Endothelial cell of umbilical vein (primary cell): ENCODE data around the gene SPACDR. TPM values are rescaled to one million over a fixed set of nuclear protein-coding genes. Genes with fewer than 3 reads are reported as not detected.
A peak's percentile ranks its signal among the peaks of the same experiment; 100 is the strongest.

Experiments used
- BruUV-seq: library from RNA; stranded (reverse); fragments of 400-500 nt; replicated peaks from 2 replicates; lab custom pipeline; 2021; lab: Mats Ljungman, UMichigan
- CTCF ChIA-PET: fragments of 300-600, 350-600 bp; sonication (Branson Sonifier 250); formaldehyde crosslinking; loops from one replicate; lab custom pipeline; 2021; ENCODE audit warnings: antibody characterized with exemption, inconsistent platforms; lab: Charles Lee
- POLR2A ChIA-PET: fragments of 300-600, 350-600 bp; sonication (Branson Sonifier 250); formaldehyde crosslinking; loops from one replicate; lab custom pipeline; 2021; ENCODE audit warnings: antibody characterized with exemption, inconsistent platforms; lab: Charles Lee
- DNase-seq: peaks from one replicate; pipeline ENCODE4 v3.0.0-alpha.2; 2011; ENCODE audit warnings: low read depth, low spot score
- FAIRE-seq: peaks from 2 replicates; lab custom pipeline; 2011; peaks lifted over from hg19 to GRCh38; lab: Jason Lieb, UNC
- H2AFZ ChIP-seq: 2 replicates; pipeline ENCODE4 v1.6.0; 2012; ENCODE audit warnings: low read depth, low read length, control low read depth, inconsistent platforms
- H3K27ac ChIP-seq: 2 replicates; pipeline ENCODE4 v1.5.1; 2011; ENCODE audit warnings: low read depth, mild to moderate bottlenecking, control low read depth, low read length, moderate library complexity; ENCODE audit not compliant: insufficient read depth
- H3K27me3 ChIP-seq, 2 experiments: 2 replicates each; pipeline versions ENCODE4 v1.6.0 to v1.6.1; 2011; ENCODE audit warnings: low read length in 2 of 2, mixed read lengths in 1 of 2; ENCODE audit not compliant: control insufficient read depth in 2 of 2, insufficient read depth in 2 of 2
- H3K36me3 ChIP-seq, 2 experiments: 2 replicates in 1 of 2; 3 replicates in 1 of 2; pipeline ENCODE4 v1.5.1; 2011; ENCODE audit warnings: low read length in 2 of 2, mild to moderate bottlenecking in 1 of 2, moderate library complexity in 1 of 2; ENCODE audit not compliant: control insufficient read depth in 2 of 2, insufficient read depth in 2 of 2; ENCODE audit errors: extremely low read depth in 1 of 2
- H3K4me1 ChIP-seq: 3 replicates; pipeline ENCODE4 v1.5.1; 2011; ENCODE audit warnings: mild to moderate bottlenecking, low read length; ENCODE audit not compliant: control insufficient read depth, insufficient read depth; ENCODE audit errors: extremely low read depth
- H3K4me2 ChIP-seq: 2 replicates; pipeline ENCODE4 v1.6.1; 2011; ENCODE audit warnings: low read length, control low read depth, mixed read lengths; ENCODE audit not compliant: insufficient read depth
- H3K4me3 ChIP-seq, 3 experiments: fragments of 200-600 bp in 1 of 3; sonication (generic), shearing (Covaris generic) in 1 of 3; replicated peaks in 1 of 3; 2 replicates each; pipeline ENCODE4 v1.5.1; 2011 to 2016; ENCODE audit warnings: control low read depth in 3 of 3, low read length in 3 of 3, mild to moderate bottlenecking in 2 of 3, inconsistent platforms in 1 of 3, low read depth in 1 of 3, moderate library complexity in 1 of 3; ENCODE audit not compliant: insufficient read depth in 1 of 3
- H3K79me2 ChIP-seq: 2 replicates; pipeline ENCODE4 v1.6.0; 2012; ENCODE audit warnings: low read length, inconsistent platforms; ENCODE audit not compliant: control insufficient read depth, insufficient read depth
- H3K9ac ChIP-seq: replicated peaks from 2 replicates; pipeline ENCODE3; 2011; ENCODE audit warnings: low read length, control low read depth; ENCODE audit not compliant: insufficient read depth; ENCODE audit errors: extremely low read depth
- H3K9me1 ChIP-seq: replicated peaks from 3 replicates; pipeline ENCODE4 v1.6.0; 2011; ENCODE audit warnings: mild to moderate bottlenecking, low read length; ENCODE audit not compliant: control insufficient read depth, insufficient read depth; ENCODE audit errors: extremely low read depth
- H3K9me3 ChIP-seq: replicated peaks from 2 replicates; pipeline ENCODE4 v1.5.1; 2012; ENCODE audit warnings: low read length, inconsistent platforms; ENCODE audit not compliant: control insufficient read depth, insufficient read depth
- H4K20me1 ChIP-seq: replicated peaks from 2 replicates; pipeline ENCODE3; 2011; ENCODE audit warnings: mild to moderate bottlenecking, low read length; ENCODE audit not compliant: control insufficient read depth, insufficient read depth; ENCODE audit errors: extremely low read depth
- EZH2 ChIP-seq: IDR thresholded peaks from 2 replicates; pipeline ENCODE4 v1.6.1; 2012; ENCODE audit warnings: borderline replicate concordance, low read depth, mild to moderate bottlenecking, moderate library complexity, low read length, inconsistent platforms; ENCODE audit not compliant: severe bottlenecking
- FOS ChIP-seq: IDR thresholded peaks from 2 replicates; pipeline ENCODE4 v1.6.1; 2011; ENCODE audit warnings: mild to moderate bottlenecking, low read length, moderate library complexity, borderline replicate concordance; ENCODE audit not compliant: insufficient read depth
- GATA2 ChIP-seq: IDR thresholded peaks from 2 replicates; pipeline ENCODE4 v1.7.0; 2011; ENCODE audit warnings: low read depth, mild to moderate bottlenecking, moderate library complexity, mixed read lengths, low read length; ENCODE audit not compliant: insufficient read length, insufficient read depth
- JUN ChIP-seq: IDR thresholded peaks from 2 replicates; pipeline ENCODE4 v1.6.1; 2011; ENCODE audit warnings: borderline replicate concordance, low read depth; ENCODE audit not compliant: insufficient read length, insufficient read depth
- MYC ChIP-seq: IDR thresholded peaks from one replicate; pipeline ENCODE4 v1.6.1; 2011; ENCODE audit warnings: mild to moderate bottlenecking, low read depth, low read length
- POLR2A ChIP-seq: IDR thresholded peaks from 2 replicates; pipeline ENCODE4 v1.6.1; 2012; ENCODE audit warnings: low read depth, mild to moderate bottlenecking, control low read depth, low read length
- POLR2AphosphoS5 ChIP-seq: IDR thresholded peaks from 2 replicates; pipeline ENCODE4 v1.6.1; 2012; ENCODE audit warnings: low read depth, mild to moderate bottlenecking, control low read depth, low read length, moderate library complexity; ENCODE audit not compliant: insufficient read depth
- dilution Hi-C: fragments of 300-500 bp; cut with MboI; formaldehyde crosslinking; loops from one replicate; pipeline ENCODE4 v1.15.0; 2019; ENCODE audit warnings: low sequenced_read_pairs; ENCODE audit not compliant: extremely low pct_ligation_motif_present
- intact Hi-C: fragments of 100-400 bp; cut with micrococcal nuclease; formaldehyde crosslinking; loops from one replicate; pipeline ENCODE4 v1.10.0; 2022
- polyA plus RNA-seq, 4 experiments: library from polyadenylated mRNA; depleted of rRNA in 3 of 4; stranded (reverse) in 3 of 4; unstranded in 1 of 4; fragments of >200 nt; gene quantifications; 2 replicates each; pipeline versions ENCODE4 v1.2.1 to v1.2.3, GENCODE V29; 2011 to 2012; ENCODE audit warnings: missing spikeins in 1 of 4
- total RNA-seq: library from RNA; stranded (reverse); gene quantifications from 2 replicates; pipeline ENCODE4 v1.2.3, GENCODE V29; 2021
- TF ChIP-seq, protein P1 (sequence below): IDR thresholded peaks from 2 replicates; pipeline ENCODE4 v1.6.1; 2011; ENCODE audit not compliant: insufficient read depth, insufficient read length
- TF ChIP-seq, protein P2 (sequence below), 2 donors: IDR thresholded peaks; 1 replicate in 1 of 2; 2 replicates in 1 of 2; pipeline ENCODE4 v1.5.1; 2011; ENCODE audit warnings: low read length in 2 of 2, mild to moderate bottlenecking in 2 of 2, moderate library complexity in 2 of 2, control low read depth in 1 of 2, inconsistent platforms in 1 of 2, low read depth in 1 of 2; ENCODE audit not compliant: insufficient read depth in 1 of 2; ENCODE audit errors: extremely low read depth in 1 of 2

The SPACDR gene
- total and polyA plus RNA-seq, 2 donors (not counting 3 experiments of a cell fraction or from before 2014, with no cell fraction given): 1.6 to 4.1 TPM

DNA sequence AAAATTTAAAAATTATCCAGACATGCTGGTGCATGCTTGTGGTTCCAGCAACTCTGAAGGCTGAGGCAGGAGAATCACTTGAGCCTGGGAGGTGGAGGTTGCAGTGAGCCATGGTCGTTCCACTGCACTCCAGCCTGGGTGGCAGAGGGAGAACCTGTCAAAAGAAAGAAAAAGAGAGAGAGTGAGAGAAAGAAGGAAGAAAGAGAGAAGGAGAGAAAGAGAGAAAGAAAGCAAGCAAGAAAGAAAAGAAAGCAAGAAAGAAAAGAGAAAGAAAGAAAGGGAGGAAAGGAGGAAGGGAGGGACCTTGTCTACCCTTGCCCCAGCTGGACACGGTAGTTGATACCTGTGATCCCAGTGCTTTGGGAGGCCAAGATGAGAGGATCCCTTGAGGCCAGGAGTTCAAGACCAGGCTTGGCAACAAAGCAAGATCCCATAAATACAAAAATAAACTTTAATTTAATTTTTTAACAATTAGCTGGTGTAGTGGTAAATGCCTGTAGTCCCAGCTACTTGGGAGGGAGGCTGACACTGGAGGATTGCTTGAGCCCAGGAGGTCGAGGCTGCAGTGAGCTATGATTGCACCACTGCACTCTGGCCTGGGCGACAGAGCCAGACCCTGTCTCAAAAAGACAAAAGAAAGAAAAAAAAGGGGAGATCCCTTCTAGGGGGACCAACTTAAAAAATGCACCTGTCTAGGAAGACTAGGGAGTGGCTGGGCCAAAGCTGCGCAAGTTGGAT, 28.8 kb upstream of the SPACDR start:
- Histone ChIP-seq H3K27me3 (no peaks in the 10 kb centered on the region), H3K36me3 (no peaks in the 10 kb centered on the region), H3K4me3 (peak overlapping the region in 1 of 3 experiments; percentile 34), H4K20me1 (no peaks in the 10 kb centered on the region), H3K79me2 (no peaks in the 10 kb centered on the region), H3K4me2 (peak overlapping the region; percentile 14), H3K4me1 (peaks cover 7% of the 10 kb centered on the region), H3K27ac (no peak overlapping the region), H3K9ac (no peak overlapping the region), H2AFZ (peak overlapping the region; percentile 93), H3K9me1 (no peaks in the 10 kb centered on the region), H3K9me3 (no peaks in the 10 kb centered on the region)
- intact Hi-C loops: no loop called here
- ChIA-PET CTCF (interaction anchor here (1.0 to 3.3 kb wide), 6 partner anchors 10 to 91 kb away, joined by 3 to 38 read pairs (median 5); partner anchors contain the start of gene NYAP1), POLR2A (interaction anchor here (0.6 kb wide), 1 partner anchor 14 kb away, joined by 4 read pairs; no protein-coding TSS in a partner anchor)
- dilution Hi-C loops: no loop called here
- BruUV-seq: no TSS peak
- FAIRE-seq (no peak), DNase-seq (no peak)
- TF ChIP-seq, protein P1, sequence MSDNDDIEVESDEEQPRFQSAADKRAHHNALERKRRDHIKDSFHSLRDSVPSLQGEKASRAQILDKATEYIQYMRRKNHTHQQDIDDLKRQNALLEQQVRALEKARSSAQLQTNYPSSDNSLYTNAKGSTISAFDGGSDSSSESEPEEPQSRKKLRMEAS: no peak
- no peak for TF ChIP-seq EZH2
- TF ChIP-seq POLR2AphosphoS5: no peak
- TF ChIP-seq FOS: no peak
- TF ChIP-seq POLR2A: no peak
- no peak for TF ChIP-seq JUN
- TF ChIP-seq GATA2: no peak
- TF ChIP-seq MYC: no peak
- TF ChIP-seq, protein P2, sequence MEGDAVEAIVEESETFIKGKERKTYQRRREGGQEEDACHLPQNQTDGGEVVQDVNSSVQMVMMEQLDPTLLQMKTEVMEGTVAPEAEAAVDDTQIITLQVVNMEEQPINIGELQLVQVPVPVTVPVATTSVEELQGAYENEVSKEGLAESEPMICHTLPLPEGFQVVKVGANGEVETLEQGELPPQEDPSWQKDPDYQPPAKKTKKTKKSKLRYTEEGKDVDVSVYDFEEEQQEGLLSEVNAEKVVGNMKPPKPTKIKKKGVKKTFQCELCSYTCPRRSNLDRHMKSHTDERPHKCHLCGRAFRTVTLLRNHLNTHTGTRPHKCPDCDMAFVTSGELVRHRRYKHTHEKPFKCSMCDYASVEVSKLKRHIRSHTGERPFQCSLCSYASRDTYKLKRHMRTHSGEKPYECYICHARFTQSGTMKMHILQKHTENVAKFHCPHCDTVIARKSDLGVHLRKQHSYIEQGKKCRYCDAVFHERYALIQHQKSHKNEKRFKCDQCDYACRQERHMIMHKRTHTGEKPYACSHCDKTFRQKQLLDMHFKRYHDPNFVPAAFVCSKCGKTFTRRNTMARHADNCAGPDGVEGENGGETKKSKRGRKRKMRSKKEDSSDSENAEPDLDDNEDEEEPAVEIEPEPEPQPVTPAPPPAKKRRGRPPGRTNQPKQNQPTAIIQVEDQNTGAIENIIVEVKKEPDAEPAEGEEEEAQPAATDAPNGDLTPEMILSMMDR (IDR thresholded peaks at IDR 0.05; ENCODE audit: extremely low read depth in 1 of 2, insufficient read depth in 1 of 2, low read depth in 1 of 2, low read length in 2 of 2): no peak
